IMR-90 (cell line): ENCODE measurements around the gene LDB2.

Experiments
- FOS ChIP-seq: fragments of 150-350 bp; IDR thresholded peaks from 2 replicates; pipeline ENCODE4 v1.6.1; 2016; ENCODE audit warnings: low read depth, low read length
- MAFK ChIP-seq: IDR thresholded peaks from 2 replicates; pipeline ENCODE4 v1.6.1; 2012; ENCODE audit warnings: low read depth, low read length, improper control_type of control experiment
- POLR2A ChIP-seq: IDR thresholded peaks from 2 replicates; pipeline ENCODE4 v1.6.1; 2012; ENCODE audit warnings: mild to moderate bottlenecking, low read depth, low read length
- SMC3 ChIP-seq: fragments of 150-350 bp; IDR thresholded peaks from 2 replicates; pipeline ENCODE4 v1.6.1; 2016; ENCODE audit warnings: low read depth, mild to moderate bottlenecking, antibody characterized with exemption, low read length, moderate library complexity
- TF ChIP-seq, protein P1 (sequence below): conservative IDR thresholded peaks from 2 replicates; pipeline ENCODE4 v1.5.1; 2012; ENCODE audit warnings: mild to moderate bottlenecking, low read depth, low read length, improper control_type of control experiment
- TF ChIP-seq, protein P2 (sequence below): fragments of 150-350 bp; IDR thresholded peaks from 2 replicates; pipeline ENCODE4 v1.6.1; 2017; ENCODE audit warnings: mild to moderate bottlenecking, antibody characterized with exemption, low read length, low read depth

DNA sequence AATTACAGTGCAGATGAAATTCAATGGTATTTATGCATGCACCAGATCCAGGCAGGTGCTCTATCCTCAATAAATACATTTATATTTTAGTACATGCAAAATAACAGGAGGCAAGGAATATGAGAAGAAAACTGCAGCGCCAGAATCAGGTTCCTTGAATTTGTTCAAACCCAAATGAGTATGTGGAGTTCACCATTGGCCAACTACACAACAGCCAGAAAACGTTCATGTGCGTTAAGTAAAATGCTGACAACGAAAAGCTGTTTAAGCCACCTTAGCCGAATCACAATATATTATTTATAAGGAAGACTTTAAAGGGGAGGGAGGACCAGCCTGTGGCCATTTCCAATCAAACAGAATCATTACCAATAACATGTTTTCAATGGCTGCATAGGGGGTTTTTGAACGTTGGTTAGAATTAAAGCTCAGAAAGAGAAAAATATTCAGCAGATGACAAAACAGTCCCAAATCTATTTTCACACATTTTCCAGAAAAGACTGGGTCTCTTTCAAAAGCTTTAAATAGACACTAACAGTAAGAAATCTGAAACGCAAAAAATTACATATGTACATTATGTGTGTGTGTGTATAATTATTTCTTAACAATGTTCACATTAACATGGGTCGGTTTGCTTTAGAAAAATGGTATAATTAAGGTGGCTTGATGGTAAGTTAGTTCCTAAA lies 171.9 kb downstream of the LDB2 start:
- TF ChIP-seq, protein P1, sequence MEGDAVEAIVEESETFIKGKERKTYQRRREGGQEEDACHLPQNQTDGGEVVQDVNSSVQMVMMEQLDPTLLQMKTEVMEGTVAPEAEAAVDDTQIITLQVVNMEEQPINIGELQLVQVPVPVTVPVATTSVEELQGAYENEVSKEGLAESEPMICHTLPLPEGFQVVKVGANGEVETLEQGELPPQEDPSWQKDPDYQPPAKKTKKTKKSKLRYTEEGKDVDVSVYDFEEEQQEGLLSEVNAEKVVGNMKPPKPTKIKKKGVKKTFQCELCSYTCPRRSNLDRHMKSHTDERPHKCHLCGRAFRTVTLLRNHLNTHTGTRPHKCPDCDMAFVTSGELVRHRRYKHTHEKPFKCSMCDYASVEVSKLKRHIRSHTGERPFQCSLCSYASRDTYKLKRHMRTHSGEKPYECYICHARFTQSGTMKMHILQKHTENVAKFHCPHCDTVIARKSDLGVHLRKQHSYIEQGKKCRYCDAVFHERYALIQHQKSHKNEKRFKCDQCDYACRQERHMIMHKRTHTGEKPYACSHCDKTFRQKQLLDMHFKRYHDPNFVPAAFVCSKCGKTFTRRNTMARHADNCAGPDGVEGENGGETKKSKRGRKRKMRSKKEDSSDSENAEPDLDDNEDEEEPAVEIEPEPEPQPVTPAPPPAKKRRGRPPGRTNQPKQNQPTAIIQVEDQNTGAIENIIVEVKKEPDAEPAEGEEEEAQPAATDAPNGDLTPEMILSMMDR, result no peak
- no peak for TF ChIP-seq MAFK
- no peak for TF ChIP-seq POLR2A
- no peak for TF ChIP-seq FOS
- TF ChIP-seq SMC3, result no peak
- TF ChIP-seq, protein P2, sequence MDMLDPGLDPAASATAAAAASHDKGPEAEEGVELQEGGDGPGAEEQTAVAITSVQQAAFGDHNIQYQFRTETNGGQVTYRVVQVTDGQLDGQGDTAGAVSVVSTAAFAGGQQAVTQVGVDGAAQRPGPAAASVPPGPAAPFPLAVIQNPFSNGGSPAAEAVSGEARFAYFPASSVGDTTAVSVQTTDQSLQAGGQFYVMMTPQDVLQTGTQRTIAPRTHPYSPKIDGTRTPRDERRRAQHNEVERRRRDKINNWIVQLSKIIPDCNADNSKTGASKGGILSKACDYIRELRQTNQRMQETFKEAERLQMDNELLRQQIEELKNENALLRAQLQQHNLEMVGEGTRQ, result no peak
